ENCODE measurements around the gene HDAC8. TPM values are rescaled to one million over a fixed set of nuclear protein-coding genes. Genes with fewer than 3 reads are reported as not detected.

Gene HDAC8
- total RNA-seq, 2 donors from 2014 or later: 33.3 to 33.9 TPM

DNA sequence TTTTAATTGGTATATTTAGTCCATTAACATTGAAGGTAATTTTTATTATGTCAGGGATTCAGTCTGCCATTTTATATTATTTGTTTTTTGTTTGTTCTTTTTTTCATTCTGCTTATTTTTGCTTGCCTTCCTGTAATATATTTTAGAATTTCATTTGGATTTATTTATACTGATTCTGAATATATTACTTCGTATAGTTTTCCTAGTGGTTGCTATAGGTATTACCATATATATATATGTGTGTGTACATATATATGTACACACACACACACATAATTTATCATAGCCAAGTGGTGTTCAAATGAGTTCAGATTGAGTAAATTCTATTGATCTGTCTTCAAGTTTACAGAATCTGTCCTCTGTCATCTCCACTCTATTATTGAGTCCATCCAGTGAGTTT is 278.1 kb downstream of the HDAC8 start:
- Histone ChIP-seq H3K27me3 (ENCODE audit: control insufficient read depth, insufficient read depth, low read length, poor library complexity, severe bottlenecking) (no peaks in the 10 kb centered on the region), H3K9me3 (ENCODE audit: control insufficient read depth, low read length) (no peaks in the 10 kb centered on the region), H3K36me3 (ENCODE audit: control insufficient read depth, insufficient read depth, low read length) (no peaks in the 10 kb centered on the region), H3K4me1 (ENCODE audit: control insufficient read depth, insufficient read depth, low read length) (no peaks in the 10 kb centered on the region), H3K4me3 (ENCODE audit: low read length) (no peak overlapping the region), H3K27ac (ENCODE audit: low read depth, low read length) (no peak overlapping the region), H3K9ac (ENCODE audit: extremely low read depth, low read length, poor library complexity, severe bottlenecking) (no peak overlapping the region)
- Mint-ChIP-seq H3K9me3 (peaks cover 68% of the 10 kb centered on the region), H3K27ac (no peak overlapping the region), H3K27me3 (ENCODE audit: insufficient read depth) (peaks cover 29% of the 10 kb centered on the region), H3K4me1 (no peaks in the 10 kb centered on the region), H3K4me3 (no peak overlapping the region), H3K36me3 (ENCODE audit: low read depth) (no peaks in the 10 kb centered on the region)
- TF ChIP-seq, protein P1, sequence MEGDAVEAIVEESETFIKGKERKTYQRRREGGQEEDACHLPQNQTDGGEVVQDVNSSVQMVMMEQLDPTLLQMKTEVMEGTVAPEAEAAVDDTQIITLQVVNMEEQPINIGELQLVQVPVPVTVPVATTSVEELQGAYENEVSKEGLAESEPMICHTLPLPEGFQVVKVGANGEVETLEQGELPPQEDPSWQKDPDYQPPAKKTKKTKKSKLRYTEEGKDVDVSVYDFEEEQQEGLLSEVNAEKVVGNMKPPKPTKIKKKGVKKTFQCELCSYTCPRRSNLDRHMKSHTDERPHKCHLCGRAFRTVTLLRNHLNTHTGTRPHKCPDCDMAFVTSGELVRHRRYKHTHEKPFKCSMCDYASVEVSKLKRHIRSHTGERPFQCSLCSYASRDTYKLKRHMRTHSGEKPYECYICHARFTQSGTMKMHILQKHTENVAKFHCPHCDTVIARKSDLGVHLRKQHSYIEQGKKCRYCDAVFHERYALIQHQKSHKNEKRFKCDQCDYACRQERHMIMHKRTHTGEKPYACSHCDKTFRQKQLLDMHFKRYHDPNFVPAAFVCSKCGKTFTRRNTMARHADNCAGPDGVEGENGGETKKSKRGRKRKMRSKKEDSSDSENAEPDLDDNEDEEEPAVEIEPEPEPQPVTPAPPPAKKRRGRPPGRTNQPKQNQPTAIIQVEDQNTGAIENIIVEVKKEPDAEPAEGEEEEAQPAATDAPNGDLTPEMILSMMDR (conservative IDR thresholded peaks at IDR 0.05): peak; percentile 56
- DNase-seq: no peak
- no CpG with 5 or more reads among the region's 1 CpG for WGBS, 2 experiments (ENCODE audit: insufficient coverage in 1 of 2, insufficient read length in 1 of 2)

DNA sequence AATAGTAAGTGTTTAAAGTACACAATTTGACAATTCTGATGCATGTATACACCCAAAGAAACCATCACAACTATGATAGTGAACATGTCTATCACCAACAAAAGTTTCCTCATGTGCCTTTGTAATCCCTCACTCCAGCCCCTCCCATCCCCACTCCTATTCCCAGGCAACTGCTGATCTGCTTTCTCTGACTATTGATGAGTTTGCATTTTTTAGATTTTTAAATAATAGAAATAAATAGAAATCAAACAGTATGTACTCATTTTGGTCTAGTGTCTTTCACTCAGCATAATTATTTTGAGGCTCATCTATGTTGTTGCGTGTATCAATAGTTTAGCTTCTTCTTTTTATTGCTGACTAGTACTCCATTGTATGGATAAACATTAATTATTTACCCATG is 290.3 kb downstream of the HDAC8 start:
- Histone ChIP-seq H3K9me3 (ENCODE audit: control insufficient read depth, low read length) (no peaks in the 10 kb centered on the region), H3K9ac (ENCODE audit: extremely low read depth, low read length, poor library complexity, severe bottlenecking) (no peak overlapping the region), H3K4me3 (ENCODE audit: low read length) (no peak overlapping the region), H3K4me1 (ENCODE audit: control insufficient read depth, insufficient read depth, low read length) (no peaks in the 10 kb centered on the region), H3K27me3 (ENCODE audit: control insufficient read depth, insufficient read depth, low read length, poor library complexity, severe bottlenecking) (no peaks in the 10 kb centered on the region), H3K27ac (ENCODE audit: low read depth, low read length) (no peak overlapping the region), H3K36me3 (ENCODE audit: control insufficient read depth, insufficient read depth, low read length) (no peaks in the 10 kb centered on the region)
- Mint-ChIP-seq H3K27me3 (ENCODE audit: insufficient read depth) (no peaks in the 10 kb centered on the region), H3K9me3 (peaks cover 7% of the 10 kb centered on the region), H3K4me1 (peaks cover 5% of the 10 kb centered on the region), H3K4me3 (no peak overlapping the region), H3K27ac (no peak overlapping the region), H3K36me3 (ENCODE audit: low read depth) (no peaks in the 10 kb centered on the region)
- TF ChIP-seq, protein P1 (conservative IDR thresholded peaks at IDR 0.05): no peak
- no CpG with 5 or more reads among the region's 1 CpG for WGBS, 2 experiments (ENCODE audit: insufficient coverage in 1 of 2, insufficient read length in 1 of 2)
- no peak for DNase-seq

DNA sequence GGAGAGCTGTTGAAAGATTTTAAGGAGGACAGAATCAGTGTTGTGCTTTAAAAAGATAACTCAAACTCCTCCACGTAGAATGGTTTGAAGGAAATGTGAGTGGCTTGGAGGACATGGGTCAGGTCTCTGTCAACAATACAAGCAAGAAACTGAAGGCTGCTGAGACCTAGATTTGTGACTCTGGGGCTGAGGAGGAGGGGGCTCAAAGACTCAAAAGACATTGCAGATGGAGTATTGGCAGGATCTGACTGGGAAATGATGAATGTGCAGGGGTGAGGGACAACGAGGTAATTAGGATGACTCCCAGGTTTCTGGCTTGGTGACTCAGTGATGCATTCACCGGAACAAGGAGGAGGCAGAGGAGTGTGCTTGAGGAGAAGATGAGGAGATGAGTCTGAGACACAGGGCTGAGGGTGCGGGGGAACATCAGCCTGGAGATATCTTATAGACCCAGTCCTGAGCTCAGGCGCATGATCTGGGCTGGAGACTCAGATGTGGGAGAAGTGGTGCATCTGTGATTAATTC is 292.3 kb downstream of the HDAC8 start:
- Histone ChIP-seq H3K4me1 (ENCODE audit: control insufficient read depth, insufficient read depth, low read length) (no peaks in the 10 kb centered on the region), H3K27ac (ENCODE audit: low read depth, low read length) (no peak overlapping the region), H3K36me3 (ENCODE audit: control insufficient read depth, insufficient read depth, low read length) (peaks cover 7% of the 10 kb centered on the region), H3K9me3 (ENCODE audit: control insufficient read depth, low read length) (no peaks in the 10 kb centered on the region), H3K9ac (ENCODE audit: extremely low read depth, low read length, poor library complexity, severe bottlenecking) (no peak overlapping the region), H3K4me3 (ENCODE audit: low read length) (no peak overlapping the region), H3K27me3 (ENCODE audit: control insufficient read depth, insufficient read depth, low read length, poor library complexity, severe bottlenecking) (no peaks in the 10 kb centered on the region)
- H3K9me3 Mint-ChIP-seq: peaks cover 6% of the 10 kb centered on the region
- no peak overlapping the region for H3K27ac Mint-ChIP-seq
- no peak for DNase-seq
- no peaks in the 10 kb centered on the region for H3K27me3 Mint-ChIP-seq (ENCODE audit: insufficient read depth)
- TF ChIP-seq, protein P1 (conservative IDR thresholded peaks at IDR 0.05): no peak
- H3K4me3 Mint-ChIP-seq: no peak overlapping the region
- peaks cover 8% of the 10 kb centered on the region for H3K36me3 Mint-ChIP-seq (ENCODE audit: low read depth)
- H3K4me1 Mint-ChIP-seq: peaks cover 11% of the 10 kb centered on the region
- WGBS, 2 experiments (ENCODE audit: insufficient coverage in 1 of 2, insufficient read length in 1 of 2): 95% methylated on average over 5 of the region's 5 CpGs; no CpG with 5 or more reads in 1 of the 2 experiments

Other genes starting within 250 kb of the HDAC8 start
- 10 to 100 TPM in 1 of 2 donors, 1 to 10 TPM in 1; 6.7 to 10.2 TPM for gene PHKA1, start 141.5 kb upstream of the HDAC8 start, total RNA-seq
- gene DMRTC1B, start 204.0 kb upstream of the HDAC8 start, total RNA-seq: 1 to 10 TPM in 1 of 2 donors, not detected in 1; 2.4 TPM
- not detected for gene FAM236B, start 209.8 kb upstream of the HDAC8 start, total RNA-seq
- not detected for gene FAM236D, start 235.4 kb upstream of the HDAC8 start, total RNA-seq